ENCODE measurements around the gene OR5D16.

GRCh38 chr11:55849037-55849436 lies 10.5 kb downstream of the OR5D16 start:
- TF ChIP-seq CTCF (IDR thresholded peaks at IDR 0.05; ENCODE audit: borderline replicate concordance, extremely low read depth, low read length, poor library complexity, severe bottlenecking) (no peak), EZH2 (IDR thresholded peaks at IDR 0.05; ENCODE audit: borderline replicate concordance, low read depth, low read length, severe bottlenecking) (no peak)
